ENCODE results near the gene HBB.

The HBB gene

DNA sequence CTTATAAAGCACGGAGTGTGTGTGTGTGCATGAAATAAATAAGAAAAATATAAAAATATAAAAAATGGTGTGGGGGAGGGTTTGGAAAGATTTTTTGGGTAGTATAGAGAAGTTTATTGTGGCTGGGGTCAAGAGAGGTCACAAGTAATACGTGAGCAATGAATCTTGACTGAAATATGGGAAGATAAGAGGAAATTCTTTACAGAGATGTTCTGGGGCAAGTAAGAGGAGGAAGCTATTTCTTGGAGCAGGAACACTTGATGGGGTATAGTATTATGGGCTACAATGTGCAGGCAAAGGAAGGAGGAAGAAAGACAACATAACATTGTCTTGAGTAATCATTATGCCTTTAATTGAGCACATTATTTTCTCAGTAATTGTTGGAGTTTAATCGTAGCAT is 5.3 kb upstream of the HBB start:
- no peaks in the 10 kb centered on the region for H3K27me3 ChIP-seq (ENCODE audit: control insufficient read depth, insufficient read depth, low read length)
- no peak overlapping the region for H3K4me3 ChIP-seq (ENCODE audit: low read length)
- no peaks in the 10 kb centered on the region for H3K36me3 ChIP-seq (ENCODE audit: control insufficient read depth, insufficient read depth, low read length)
- H3K9ac ChIP-seq (ENCODE audit: low read length), result no peak overlapping the region
- no peaks in the 10 kb centered on the region for H3K4me1 ChIP-seq (ENCODE audit: control insufficient read depth, insufficient read depth, low read length)
- no peak overlapping the region for H3K27ac ChIP-seq (ENCODE audit: low read depth, low read length)

GRCh38 chr11:5231111-5231510 is 4.2 kb upstream of the HBB start:
- Histone ChIP-seq H3K36me3 (ENCODE audit: control insufficient read depth, insufficient read depth, low read length) (no peaks in the 10 kb centered on the region), H3K9ac (ENCODE audit: low read length) (no peak overlapping the region), H3K4me3 (ENCODE audit: low read length) (no peak overlapping the region), H3K4me1 (ENCODE audit: control insufficient read depth, insufficient read depth, low read length) (no peaks in the 10 kb centered on the region), H3K27ac (ENCODE audit: low read depth, low read length) (no peak overlapping the region), H3K27me3 (ENCODE audit: control insufficient read depth, insufficient read depth, low read length) (no peaks in the 10 kb centered on the region)

GRCh38 chr11:5230266-5230665 is 3.4 kb upstream of the HBB start:
- no peak overlapping the region for H3K9ac ChIP-seq (ENCODE audit: low read length)
- H3K36me3 ChIP-seq (ENCODE audit: control insufficient read depth, insufficient read depth, low read length), result no peaks in the 10 kb centered on the region
- no peak overlapping the region for H3K4me3 ChIP-seq (ENCODE audit: low read length)
- no peaks in the 10 kb centered on the region for H3K27me3 ChIP-seq (ENCODE audit: control insufficient read depth, insufficient read depth, low read length)
- no peaks in the 10 kb centered on the region for H3K4me1 ChIP-seq (ENCODE audit: control insufficient read depth, insufficient read depth, low read length)
- H3K27ac ChIP-seq (ENCODE audit: low read depth, low read length), result no peak overlapping the region

GRCh38 chr11:5229796-5230195 is 2.9 kb upstream of the HBB start:
- Histone ChIP-seq H3K9ac (ENCODE audit: low read length) (no peak overlapping the region), H3K4me1 (ENCODE audit: control insufficient read depth, insufficient read depth, low read length) (no peaks in the 10 kb centered on the region), H3K27ac (ENCODE audit: low read depth, low read length) (no peak overlapping the region), H3K27me3 (ENCODE audit: control insufficient read depth, insufficient read depth, low read length) (no peaks in the 10 kb centered on the region), H3K4me3 (ENCODE audit: low read length) (no peak overlapping the region), H3K36me3 (ENCODE audit: control insufficient read depth, insufficient read depth, low read length) (no peaks in the 10 kb centered on the region)

- Histone ChIP-seq H3K27ac (ENCODE audit: low read depth, low read length) (no peak overlapping the region), H3K36me3 (ENCODE audit: control insufficient read depth, insufficient read depth, low read length) (no peaks in the 10 kb centered on the region), H3K4me1 (ENCODE audit: control insufficient read depth, insufficient read depth, low read length) (no peaks in the 10 kb centered on the region), H3K27me3 (ENCODE audit: control insufficient read depth, insufficient read depth, low read length) (no peaks in the 10 kb centered on the region), H3K9ac (ENCODE audit: low read length) (no peak overlapping the region), H3K4me3 (ENCODE audit: low read length) (no peak overlapping the region)
Observed at GRCh38 chr11:5229356-5229755, 2.5 kb upstream of the HBB start.

DNA sequence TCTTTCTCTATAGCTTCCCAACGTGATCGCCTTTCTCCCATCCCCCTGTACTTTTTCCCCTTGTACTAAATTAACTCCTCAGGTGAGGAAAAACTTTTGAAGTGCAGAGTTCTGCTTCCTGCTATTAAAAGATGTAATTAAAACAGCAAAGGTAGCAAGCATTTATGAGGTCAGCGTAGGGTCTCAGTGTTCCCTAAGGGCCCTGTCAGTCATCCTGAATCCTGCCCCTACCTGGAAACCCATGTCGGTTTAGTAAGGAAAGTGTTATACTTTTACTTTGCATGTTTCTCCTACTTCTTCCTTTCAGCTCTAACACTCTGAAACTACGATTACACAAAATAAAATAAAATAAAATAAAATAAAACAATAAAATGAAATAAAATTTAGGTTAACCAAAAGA is 1.3 kb upstream of the HBB start:
- H3K4me3 ChIP-seq (ENCODE audit: low read length), result no peak overlapping the region
- no peaks in the 10 kb centered on the region for H3K27me3 ChIP-seq (ENCODE audit: control insufficient read depth, insufficient read depth, low read length)
- no peak overlapping the region for H3K9ac ChIP-seq (ENCODE audit: low read length)
- H3K4me1 ChIP-seq (ENCODE audit: control insufficient read depth, insufficient read depth, low read length), result no peaks in the 10 kb centered on the region
- H3K36me3 ChIP-seq (ENCODE audit: control insufficient read depth, insufficient read depth, low read length), result no peaks in the 10 kb centered on the region
- no peak overlapping the region for H3K27ac ChIP-seq (ENCODE audit: low read depth, low read length)

GRCh38 chr11:5227681-5228080 is 810 bp upstream of the HBB start:
- no peaks in the 10 kb centered on the region for H3K36me3 ChIP-seq (ENCODE audit: control insufficient read depth, insufficient read depth, low read length)
- no peak overlapping the region for H3K9ac ChIP-seq (ENCODE audit: low read length)
- H3K27me3 ChIP-seq (ENCODE audit: control insufficient read depth, insufficient read depth, low read length), result no peaks in the 10 kb centered on the region
- H3K27ac ChIP-seq (ENCODE audit: low read depth, low read length), result no peak overlapping the region
- no peak overlapping the region for H3K4me3 ChIP-seq (ENCODE audit: low read length)
- H3K4me1 ChIP-seq (ENCODE audit: control insufficient read depth, insufficient read depth, low read length), result no peaks in the 10 kb centered on the region

DNA sequence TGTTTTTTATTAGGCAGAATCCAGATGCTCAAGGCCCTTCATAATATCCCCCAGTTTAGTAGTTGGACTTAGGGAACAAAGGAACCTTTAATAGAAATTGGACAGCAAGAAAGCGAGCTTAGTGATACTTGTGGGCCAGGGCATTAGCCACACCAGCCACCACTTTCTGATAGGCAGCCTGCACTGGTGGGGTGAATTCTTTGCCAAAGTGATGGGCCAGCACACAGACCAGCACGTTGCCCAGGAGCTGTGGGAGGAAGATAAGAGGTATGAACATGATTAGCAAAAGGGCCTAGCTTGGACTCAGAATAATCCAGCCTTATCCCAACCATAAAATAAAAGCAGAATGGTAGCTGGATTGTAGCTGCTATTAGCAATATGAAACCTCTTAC is 1.4 kb downstream of the HBB start:
- Histone ChIP-seq H3K4me3 (ENCODE audit: low read length) (no peak overlapping the region), H3K27ac (ENCODE audit: low read depth, low read length) (no peak overlapping the region), H3K36me3 (ENCODE audit: control insufficient read depth, insufficient read depth, low read length) (no peaks in the 10 kb centered on the region), H3K27me3 (ENCODE audit: control insufficient read depth, insufficient read depth, low read length) (no peaks in the 10 kb centered on the region), H3K4me1 (ENCODE audit: control insufficient read depth, insufficient read depth, low read length) (no peaks in the 10 kb centered on the region), H3K9ac (ENCODE audit: low read length) (no peak overlapping the region)

- H3K9ac ChIP-seq (ENCODE audit: low read length), result no peak overlapping the region
- no peak overlapping the region for H3K27ac ChIP-seq (ENCODE audit: low read depth, low read length)
- H3K27me3 ChIP-seq (ENCODE audit: control insufficient read depth, insufficient read depth, low read length), result no peaks in the 10 kb centered on the region
- no peaks in the 10 kb centered on the region for H3K4me1 ChIP-seq (ENCODE audit: control insufficient read depth, insufficient read depth, low read length)
- H3K36me3 ChIP-seq (ENCODE audit: control insufficient read depth, insufficient read depth, low read length), result no peaks in the 10 kb centered on the region
- H3K4me3 ChIP-seq (ENCODE audit: low read length), result no peak overlapping the region
Observed at GRCh38 chr11:5224538-5225479, 2.1 kb downstream of the HBB start.

- no peaks in the 10 kb centered on the region for H3K27me3 ChIP-seq (ENCODE audit: control insufficient read depth, insufficient read depth, low read length)
- H3K4me1 ChIP-seq (ENCODE audit: control insufficient read depth, insufficient read depth, low read length), result no peaks in the 10 kb centered on the region
- H3K27ac ChIP-seq (ENCODE audit: low read depth, low read length), result no peak overlapping the region
- H3K9ac ChIP-seq (ENCODE audit: low read length), result no peak overlapping the region
- no peaks in the 10 kb centered on the region for H3K36me3 ChIP-seq (ENCODE audit: control insufficient read depth, insufficient read depth, low read length)
- no peak overlapping the region for H3K4me3 ChIP-seq (ENCODE audit: low read length)
Observed at GRCh38 chr11:5223686-5224085, 3.2 kb downstream of the HBB start.

DNA sequence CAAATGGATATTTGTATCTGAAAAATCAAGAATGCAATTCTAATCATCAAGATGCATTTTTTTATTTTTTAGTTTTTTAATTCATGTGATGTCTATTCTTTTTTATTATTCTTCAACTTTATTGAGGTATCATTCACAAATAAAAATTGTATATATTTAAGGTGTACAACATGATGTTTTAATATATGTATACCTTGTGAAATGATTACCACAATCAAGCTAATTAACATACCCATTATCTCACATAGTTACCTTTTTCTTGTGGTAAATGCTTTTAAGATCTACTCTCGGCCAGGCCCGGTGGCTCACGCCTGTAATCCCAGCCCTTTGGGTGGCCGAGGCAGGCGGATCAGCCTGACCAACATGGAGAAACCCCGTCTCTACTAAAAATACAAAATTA is 3.7 kb downstream of the HBB start:
- Histone ChIP-seq H3K36me3 (ENCODE audit: control insufficient read depth, insufficient read depth, low read length) (no peaks in the 10 kb centered on the region), H3K9ac (ENCODE audit: low read length) (no peak overlapping the region), H3K4me3 (ENCODE audit: low read length) (no peak overlapping the region), H3K27me3 (ENCODE audit: control insufficient read depth, insufficient read depth, low read length) (no peaks in the 10 kb centered on the region), H3K4me1 (ENCODE audit: control insufficient read depth, insufficient read depth, low read length) (no peaks in the 10 kb centered on the region), H3K27ac (ENCODE audit: low read depth, low read length) (no peak overlapping the region)

GRCh38 chr11:5210376-5210885 is 16.4 kb downstream of the HBB start:
- Histone ChIP-seq H3K36me3 (ENCODE audit: control insufficient read depth, insufficient read depth, low read length) (no peaks in the 10 kb centered on the region), H3K27me3 (ENCODE audit: control insufficient read depth, insufficient read depth, low read length) (no peaks in the 10 kb centered on the region), H3K9ac (ENCODE audit: low read length) (no peak overlapping the region), H3K4me3 (ENCODE audit: low read length) (no peak overlapping the region), H3K4me1 (ENCODE audit: control insufficient read depth, insufficient read depth, low read length) (no peaks in the 10 kb centered on the region), H3K27ac (ENCODE audit: low read depth, low read length) (no peak overlapping the region)

DNA sequence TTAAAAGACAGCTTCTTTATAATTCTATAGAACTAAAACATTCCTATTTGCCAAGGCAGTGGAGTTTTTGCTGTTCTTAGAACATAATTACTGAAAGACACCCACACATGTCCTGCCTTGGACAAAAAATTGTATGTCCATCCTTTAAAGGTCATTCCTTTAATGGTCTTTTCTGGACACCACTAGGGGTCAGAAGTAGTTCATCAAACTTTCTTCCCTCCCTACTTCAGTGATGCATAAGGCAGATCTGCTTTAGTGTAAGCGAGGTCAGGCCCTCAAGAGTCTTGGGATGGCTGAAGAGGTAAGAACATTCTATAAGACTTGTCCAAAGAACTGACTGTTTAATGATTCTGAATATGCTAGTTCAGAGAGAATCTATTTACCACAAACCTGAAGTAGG is 22.1 kb downstream of the HBB start:
- Histone ChIP-seq H3K4me1 (ENCODE audit: control insufficient read depth, insufficient read depth, low read length) (no peaks in the 10 kb centered on the region), H3K4me3 (ENCODE audit: low read length) (no peak overlapping the region), H3K27me3 (ENCODE audit: control insufficient read depth, insufficient read depth, low read length) (no peaks in the 10 kb centered on the region), H3K9ac (ENCODE audit: low read length) (no peak overlapping the region), H3K36me3 (ENCODE audit: control insufficient read depth, insufficient read depth, low read length) (no peaks in the 10 kb centered on the region), H3K27ac (ENCODE audit: low read depth, low read length) (no peak overlapping the region)

Data from rectal smooth muscle tissue (tissue), 1 donor.